Neural cell (in vitro differentiated cells): ENCODE results near the gene DHX15. TPM values are rescaled to one million over a fixed set of nuclear protein-coding genes. Genes with fewer than 3 reads are reported as not detected.

ENCODE experiments used
- H2AFZ ChIP-seq: fragments of 200-600, 300-800 bp; sonication (generic), shearing (Covaris generic); 2 replicates; pipeline ENCODE4 v1.6.0; 2014; ENCODE audit warnings: low read depth, mild to moderate bottlenecking, antibody characterized with exemption, low read length, moderate library complexity
- H3F3A ChIP-seq: fragments of 200-600 bp; shearing (Covaris generic); 2 replicates; pipeline ENCODE4 v1.6.1; 2016; ENCODE audit warnings: mild to moderate bottlenecking, moderate library complexity, mixed read lengths, antibody characterized with exemption, low read length; ENCODE audit not compliant: insufficient read depth, poor library complexity, severe bottlenecking
- H3K27ac ChIP-seq: fragments of 200-600, 300-800 bp; sonication (generic), shearing (Covaris generic); 2 replicates; pipeline ENCODE4 v1.5.1; 2014; ENCODE audit warnings: mild to moderate bottlenecking, low read length, moderate library complexity
- H3K27me3 ChIP-seq: fragments of 300-800, 200-600 bp; sonication (generic), shearing (Covaris generic); 2 replicates; pipeline ENCODE4 v1.6.0; 2014; ENCODE audit warnings: mild to moderate bottlenecking, low read depth, low read length, moderate library complexity; ENCODE audit not compliant: insufficient read depth
- H3K36me3 ChIP-seq: fragments of 300-800, 200-600 bp; sonication (generic), shearing (Covaris generic); 2 replicates; pipeline ENCODE4 v1.5.1; 2014; ENCODE audit warnings: mild to moderate bottlenecking, antibody characterized with exemption, low read length, moderate library complexity; ENCODE audit not compliant: insufficient read depth
- H3K4me2 ChIP-seq: fragments of 300-800, 200-600 bp; sonication (generic), shearing (Covaris generic); 2 replicates; pipeline ENCODE4 v1.6.0; 2014; ENCODE audit warnings: mild to moderate bottlenecking, low read length
- H3K4me3 ChIP-seq: fragments of 300-800, 200-600 bp; sonication (generic), shearing (Covaris generic); 2 replicates; pipeline ENCODE4 v1.5.1; 2014; ENCODE audit warnings: mild to moderate bottlenecking, low read length, moderate library complexity
- H3K79me2 ChIP-seq: fragments of 200-600 bp; shearing (Covaris generic); replicated peaks from 2 replicates; pipeline ENCODE4 v1.6.0; 2014; ENCODE audit warnings: mild to moderate bottlenecking, low read length, moderate library complexity; ENCODE audit not compliant: insufficient read depth
- H3K9ac ChIP-seq: fragments of 300-800, 200-600 bp; sonication (generic), shearing (Covaris generic); 2 replicates; pipeline ENCODE4 v1.6.1; 2016; ENCODE audit warnings: mild to moderate bottlenecking, low read length, mixed read lengths
- H3K9me2 ChIP-seq: fragments of 200-600 bp; shearing (Covaris generic); 2 replicates; pipeline ENCODE4 v1.6.1; 2016; ENCODE audit warnings: mild to moderate bottlenecking, low read length, mixed read lengths; ENCODE audit not compliant: insufficient read depth
- H3K9me3 ChIP-seq: fragments of 200-600, 300-800 bp; sonication (generic), shearing (Covaris generic); 2 replicates; pipeline ENCODE4 v1.6.1; 2016; ENCODE audit warnings: mild to moderate bottlenecking, mixed run types, low read length, moderate library complexity, mixed read lengths
- H4K20me1 ChIP-seq: fragments of 200-600 bp; shearing (Covaris generic); 2 replicates; pipeline ENCODE4 v1.6.1; 2016; ENCODE audit warnings: mild to moderate bottlenecking, mixed run types; ENCODE audit not compliant: insufficient read depth
- CTCF ChIP-seq: fragments of 450-650 bp; IDR thresholded peaks from 2 replicates; pipeline ENCODE4 v1.5.1; 2014; ENCODE audit warnings: antibody characterized with exemption, mild to moderate bottlenecking, moderate library complexity; ENCODE audit not compliant: poor library complexity, severe bottlenecking
- EP300 ChIP-seq: fragments of 450-650 bp; conservative IDR thresholded peaks from 2 replicates; pipeline ENCODE4 v1.6.1; 2014; ENCODE audit warnings: antibody characterized with exemption, mild to moderate bottlenecking, moderate library complexity; ENCODE audit not compliant: poor library complexity, severe bottlenecking
- EZH2 ChIP-seq: fragments of 200-600, 300-800 bp; shearing (Covaris generic), sonication (generic); IDR thresholded peaks from 2 replicates; pipeline ENCODE4 v1.6.1; 2014; ENCODE audit warnings: antibody characterized with exemption, low read length, borderline replicate concordance, mild to moderate bottlenecking; ENCODE audit not compliant: insufficient read depth, poor library complexity, severe bottlenecking
- MXI1 ChIP-seq: fragments of 450-650 bp; conservative IDR thresholded peaks from 2 replicates; pipeline ENCODE4 v1.6.1; 2014; ENCODE audit warnings: antibody characterized with exemption, mild to moderate bottlenecking; ENCODE audit not compliant: poor library complexity, severe bottlenecking
- POLR2AphosphoS5 ChIP-seq: IDR thresholded peaks from 2 replicates; pipeline ENCODE4 v1.6.1; 2012
- RAD21 ChIP-seq: fragments of 450-650 bp; conservative IDR thresholded peaks from 2 replicates; pipeline ENCODE4 v1.6.1; 2014; ENCODE audit warnings: antibody characterized with exemption, mild to moderate bottlenecking, moderate library complexity
- SMC3 ChIP-seq: fragments of 450-650 bp; conservative IDR thresholded peaks from 2 replicates; pipeline ENCODE4 v1.6.1; 2014; ENCODE audit warnings: antibody characterized with exemption, mild to moderate bottlenecking, moderate library complexity; ENCODE audit not compliant: poor library complexity
- TAF1 ChIP-seq: IDR thresholded peaks from 2 replicates; pipeline ENCODE4 v1.6.1; 2012; ENCODE audit warnings: low read depth
- polyA plus RNA-seq: library from polyadenylated mRNA; depleted of rRNA; stranded (reverse); fragments of >200 nt; gene quantifications from 2 replicates; pipeline ENCODE4 v1.2.3, GENCODE V29; 2014
- TF ChIP-seq, protein P1 (sequence below): IDR thresholded peaks from 2 replicates; pipeline ENCODE4 v1.6.1; 2012; ENCODE audit warnings: borderline replicate concordance

Gene DHX15
- polyA plus RNA-seq, 1 donor from 2014 or later = 368 TPM

DNA sequence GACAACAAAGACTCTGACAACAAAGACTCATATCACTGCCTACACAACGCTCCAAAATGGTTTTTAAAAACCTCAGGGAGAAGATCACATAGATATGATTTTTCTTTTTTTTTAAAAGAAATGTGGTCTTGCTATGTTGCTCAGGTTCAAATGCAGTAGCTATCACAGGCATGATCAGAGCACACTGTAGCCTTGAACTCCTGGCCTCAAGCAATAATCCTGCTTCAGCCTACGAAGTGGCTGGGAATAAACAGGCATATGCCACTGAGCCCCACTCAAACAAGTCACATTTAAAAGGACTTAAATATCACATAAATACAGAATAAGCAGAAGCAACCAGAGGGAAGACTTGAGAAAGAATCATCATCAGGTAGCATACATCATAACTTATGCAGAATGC, 14.7 kb downstream of the DHX15 start:
- no peak overlapping the region for H3K4me2 ChIP-seq
- no peak overlapping the region for H3K9ac ChIP-seq
- no peaks in the 10 kb centered on the region for H3K9me3 ChIP-seq
- TF ChIP-seq CTCF (no peak), RAD21 (no peak), EZH2 (no peak), POLR2AphosphoS5 (no peak), TAF1 (no peak), MXI1 (no peak), EP300 (no peak), SMC3 (no peak)
- TF ChIP-seq, protein P1, sequence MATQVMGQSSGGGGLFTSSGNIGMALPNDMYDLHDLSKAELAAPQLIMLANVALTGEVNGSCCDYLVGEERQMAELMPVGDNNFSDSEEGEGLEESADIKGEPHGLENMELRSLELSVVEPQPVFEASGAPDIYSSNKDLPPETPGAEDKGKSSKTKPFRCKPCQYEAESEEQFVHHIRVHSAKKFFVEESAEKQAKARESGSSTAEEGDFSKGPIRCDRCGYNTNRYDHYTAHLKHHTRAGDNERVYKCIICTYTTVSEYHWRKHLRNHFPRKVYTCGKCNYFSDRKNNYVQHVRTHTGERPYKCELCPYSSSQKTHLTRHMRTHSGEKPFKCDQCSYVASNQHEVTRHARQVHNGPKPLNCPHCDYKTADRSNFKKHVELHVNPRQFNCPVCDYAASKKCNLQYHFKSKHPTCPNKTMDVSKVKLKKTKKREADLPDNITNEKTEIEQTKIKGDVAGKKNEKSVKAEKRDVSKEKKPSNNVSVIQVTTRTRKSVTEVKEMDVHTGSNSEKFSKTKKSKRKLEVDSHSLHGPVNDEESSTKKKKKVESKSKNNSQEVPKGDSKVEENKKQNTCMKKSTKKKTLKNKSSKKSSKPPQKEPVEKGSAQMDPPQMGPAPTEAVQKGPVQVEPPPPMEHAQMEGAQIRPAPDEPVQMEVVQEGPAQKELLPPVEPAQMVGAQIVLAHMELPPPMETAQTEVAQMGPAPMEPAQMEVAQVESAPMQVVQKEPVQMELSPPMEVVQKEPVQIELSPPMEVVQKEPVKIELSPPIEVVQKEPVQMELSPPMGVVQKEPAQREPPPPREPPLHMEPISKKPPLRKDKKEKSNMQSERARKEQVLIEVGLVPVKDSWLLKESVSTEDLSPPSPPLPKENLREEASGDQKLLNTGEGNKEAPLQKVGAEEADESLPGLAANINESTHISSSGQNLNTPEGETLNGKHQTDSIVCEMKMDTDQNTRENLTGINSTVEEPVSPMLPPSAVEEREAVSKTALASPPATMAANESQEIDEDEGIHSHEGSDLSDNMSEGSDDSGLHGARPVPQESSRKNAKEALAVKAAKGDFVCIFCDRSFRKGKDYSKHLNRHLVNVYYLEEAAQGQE = no peak
- no peak overlapping the region for H2AFZ ChIP-seq
- H3K79me2 ChIP-seq = peaks cover 94% of the 10 kb centered on the region
- H3K9me2 ChIP-seq = no peaks in the 10 kb centered on the region
- H3K36me3 ChIP-seq = peaks cover 11% of the 10 kb centered on the region
- H3K4me3 ChIP-seq = no peak overlapping the region
- no peaks in the 10 kb centered on the region for H3F3A ChIP-seq
- H3K27ac ChIP-seq = no peak overlapping the region
- H3K27me3 ChIP-seq = no peaks in the 10 kb centered on the region
- peaks cover 4% of the 10 kb centered on the region for H4K20me1 ChIP-seq

- H4K20me1 ChIP-seq = peaks cover 4% of the 10 kb centered on the region
- no peak overlapping the region for H3K4me2 ChIP-seq
- H3F3A ChIP-seq = no peaks in the 10 kb centered on the region
- H3K9ac ChIP-seq = no peak overlapping the region
- TF ChIP-seq EZH2 (no peak), EP300 (no peak), CTCF (no peak), POLR2AphosphoS5 (no peak), MXI1 (no peak), SMC3 (no peak), RAD21 (no peak), TAF1 (no peak)
- TF ChIP-seq, protein P1 = no peak
- H3K36me3 ChIP-seq = peaks cover 8% of the 10 kb centered on the region
- H3K27me3 ChIP-seq = no peaks in the 10 kb centered on the region
- H3K9me2 ChIP-seq = no peaks in the 10 kb centered on the region
- no peaks in the 10 kb centered on the region for H3K9me3 ChIP-seq
- no peak overlapping the region for H3K4me3 ChIP-seq
- H3K27ac ChIP-seq = no peak overlapping the region
- no peak overlapping the region for H2AFZ ChIP-seq
- H3K79me2 ChIP-seq = peaks cover 94% of the 10 kb centered on the region
Observed at GRCh38 chr4:24568425-24568824, 15.9 kb downstream of the DHX15 start.
